HG02885 (cell line): ENCODE data around the gene GAS2.
"Not testable (repeated sequence)": the region's sequence is repeated elsewhere in the genome, so short reads cannot be mapped to it uniquely, and the experiment has no call there.

Experiments used
- ATAC-seq: cut with Tn5 transposase; IDR thresholded peaks from one replicate; pipeline ENCODE4 v1.9.1; 2021; ENCODE audit warnings: mild to moderate bottlenecking; ENCODE audit not compliant: unreplicated experiment, poor library complexity

The GAS2 gene

DNA sequence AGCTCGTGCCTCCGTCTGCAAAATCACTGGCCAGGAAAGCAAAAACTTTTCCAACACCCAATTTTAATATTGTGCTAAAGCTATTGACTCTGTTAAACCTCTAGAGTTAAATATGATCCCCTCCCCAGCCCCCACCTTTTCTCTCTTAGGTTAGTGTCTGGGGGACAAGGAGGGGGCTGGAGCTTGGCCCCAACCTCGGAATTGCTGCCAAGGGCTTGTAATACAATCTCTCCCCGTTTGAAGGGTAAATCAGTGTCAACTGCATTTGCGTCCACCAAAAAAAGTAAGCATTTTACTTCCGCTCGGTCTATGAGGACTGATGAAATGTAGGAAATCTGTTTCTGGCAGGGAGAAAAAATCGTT, at the start of gene GAS2:
TSS of gene GAS2 (plus strand) at position 287 of the 363 bp plus-strand sequence. CDS start 8,259 bp downstream, outside the sequence.
- ATAC-seq = peak; percentile 30

DNA sequence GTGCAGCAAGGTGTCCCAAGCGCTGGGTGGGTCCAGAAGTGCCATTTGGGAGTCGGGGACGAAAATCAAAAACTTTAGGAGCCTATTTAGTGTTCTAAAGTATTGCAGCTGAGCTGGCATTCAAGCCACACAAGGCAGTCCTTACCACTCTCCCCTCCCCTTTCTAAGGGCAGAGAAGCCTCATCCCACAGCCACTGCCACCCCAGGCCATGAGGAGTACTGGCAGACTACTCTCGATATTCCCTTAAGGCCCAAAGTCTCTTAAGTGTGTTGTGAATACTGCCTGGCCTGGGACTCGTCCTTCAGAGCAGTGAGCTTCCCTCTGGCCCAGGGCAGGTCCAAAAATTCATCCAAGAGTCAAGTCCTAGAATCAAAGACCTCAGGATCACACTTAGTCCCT, 48.5 kb upstream of the GAS2 start:
- ATAC-seq = no peak

DNA sequence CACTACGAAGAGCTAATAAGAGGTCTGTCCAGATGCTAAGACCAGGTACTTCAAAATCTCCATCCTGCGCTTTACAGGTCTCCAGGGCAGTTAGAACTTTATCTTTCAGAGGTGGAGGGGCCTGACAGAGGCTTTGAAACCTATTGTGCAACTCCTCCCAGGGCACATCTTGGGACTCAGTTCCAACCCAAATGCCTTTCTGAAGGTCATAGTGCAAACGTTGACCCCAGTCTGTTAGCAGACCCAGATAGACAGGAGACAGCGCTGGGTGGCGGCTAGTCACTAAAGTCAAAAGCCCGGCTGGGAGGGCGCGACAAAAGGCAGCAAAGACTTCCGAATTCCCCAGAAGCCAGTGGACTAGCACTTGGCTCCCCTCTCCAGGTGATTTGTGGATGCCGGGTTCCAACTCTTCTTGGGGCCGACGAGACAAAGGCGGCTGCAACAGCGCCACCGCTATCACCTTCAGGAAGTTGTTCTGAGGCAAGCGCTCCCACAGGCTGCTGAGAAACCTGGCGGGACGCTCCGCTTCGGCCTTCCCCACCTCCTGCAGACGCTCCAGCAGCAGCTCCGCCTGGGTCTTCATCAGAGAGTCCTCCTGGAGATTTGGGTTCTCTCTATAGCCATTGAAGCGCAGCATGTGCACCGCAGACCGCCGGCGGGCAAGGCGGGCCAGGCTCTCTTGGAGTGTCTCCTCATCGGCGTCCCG, 41.5 kb upstream of the GAS2 start:
- ATAC-seq = peak; percentile 65

DNA sequence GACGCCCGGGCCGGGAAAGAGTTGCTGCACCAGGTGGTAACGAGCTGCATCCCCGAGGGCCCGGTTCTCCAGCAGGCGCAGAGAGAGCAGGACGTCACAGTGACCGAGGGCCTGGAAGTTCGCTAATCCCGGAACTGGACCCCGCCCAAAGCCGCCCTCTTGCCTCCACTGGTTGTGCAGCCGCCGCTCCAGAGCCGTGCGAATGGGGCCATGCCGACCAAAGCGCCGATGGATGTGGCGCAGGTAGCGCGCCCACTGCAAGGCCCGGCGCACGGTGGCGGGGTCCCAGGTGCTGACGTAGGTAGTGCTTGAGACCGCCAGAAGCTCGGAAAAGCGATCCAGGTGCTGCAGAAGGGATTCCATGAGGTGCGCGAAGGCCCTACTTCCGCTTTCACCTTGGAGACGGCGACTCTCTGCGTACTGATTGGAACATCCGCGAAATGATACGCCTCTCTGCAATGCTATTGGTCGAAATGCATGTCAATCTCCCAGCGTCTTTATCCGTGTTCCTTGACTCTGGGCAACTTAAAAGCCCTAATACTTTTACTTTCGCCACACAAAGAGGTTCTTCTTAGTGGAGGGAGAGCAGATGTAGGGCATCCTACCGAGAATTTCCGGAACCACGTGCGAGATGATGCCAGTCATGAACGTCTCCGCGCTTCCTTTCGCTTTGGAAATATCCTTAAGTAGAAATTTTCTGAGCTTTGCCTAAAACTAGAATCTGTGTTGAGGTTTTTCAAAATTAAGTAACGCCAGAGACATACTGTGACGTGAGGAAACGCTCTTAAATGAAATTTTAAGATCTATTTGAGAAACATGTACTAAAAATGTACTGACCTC, 40.7 kb upstream of the GAS2 start, which contains the start of gene FANCF:
TSS of gene FANCF (minus strand) at position 376 of the 840 bp plus-strand sequence. CDS start at position 363, 13 bp downstream.
- ATAC-seq = peak; percentile 95

DNA sequence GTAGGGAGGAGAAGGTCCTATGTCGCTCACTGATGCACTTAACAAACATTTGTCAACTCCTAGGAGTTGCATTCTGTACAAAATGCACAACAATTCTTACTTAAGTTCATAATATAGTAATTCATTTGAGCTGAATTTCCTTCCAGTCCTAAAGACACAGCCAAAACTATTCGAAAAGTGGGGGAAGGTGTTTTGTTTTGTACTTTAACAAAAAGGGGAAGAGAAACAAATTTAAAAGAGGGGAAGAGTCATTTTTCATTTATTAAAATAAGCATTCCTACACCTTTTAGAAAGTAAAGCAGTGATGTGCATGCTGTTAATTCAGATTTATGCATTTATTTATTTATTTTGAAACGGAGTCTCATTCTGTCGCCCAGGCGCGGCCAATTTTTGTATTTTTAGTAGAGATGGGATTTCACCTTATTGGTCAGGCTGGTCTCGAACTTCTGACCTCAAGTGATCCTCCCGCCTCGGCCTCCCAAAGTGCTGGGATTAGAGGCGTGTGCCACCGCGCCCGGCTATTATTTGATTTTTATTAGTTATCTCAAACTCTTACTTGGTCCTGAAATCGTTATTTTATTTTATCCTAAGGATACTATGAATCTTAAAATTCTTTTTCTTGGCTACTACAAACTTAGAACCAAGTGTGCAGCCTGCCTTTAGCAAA, 39.7 kb upstream of the GAS2 start:
- ATAC-seq = no peak

DNA sequence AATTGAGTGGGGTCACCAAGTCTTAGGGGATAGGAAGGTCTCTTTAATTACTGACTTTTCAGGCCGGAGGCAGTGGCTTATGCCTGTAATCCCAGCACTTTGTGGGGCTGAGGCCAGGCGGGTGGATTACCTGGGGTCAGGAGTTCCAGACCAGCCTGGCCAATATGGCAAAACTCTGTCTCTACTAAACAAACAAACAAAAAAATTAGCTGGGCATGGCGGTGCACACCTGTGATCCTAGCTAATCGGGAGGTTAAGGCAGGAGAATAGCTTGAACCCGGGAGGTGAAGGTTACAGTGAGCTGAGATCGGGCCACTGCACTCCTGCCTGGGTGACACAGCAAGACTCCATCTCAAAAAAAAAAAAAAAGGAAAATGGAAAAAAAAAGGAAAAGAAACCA, 39.0 kb upstream of the GAS2 start:
- ATAC-seq = no peak

DNA sequence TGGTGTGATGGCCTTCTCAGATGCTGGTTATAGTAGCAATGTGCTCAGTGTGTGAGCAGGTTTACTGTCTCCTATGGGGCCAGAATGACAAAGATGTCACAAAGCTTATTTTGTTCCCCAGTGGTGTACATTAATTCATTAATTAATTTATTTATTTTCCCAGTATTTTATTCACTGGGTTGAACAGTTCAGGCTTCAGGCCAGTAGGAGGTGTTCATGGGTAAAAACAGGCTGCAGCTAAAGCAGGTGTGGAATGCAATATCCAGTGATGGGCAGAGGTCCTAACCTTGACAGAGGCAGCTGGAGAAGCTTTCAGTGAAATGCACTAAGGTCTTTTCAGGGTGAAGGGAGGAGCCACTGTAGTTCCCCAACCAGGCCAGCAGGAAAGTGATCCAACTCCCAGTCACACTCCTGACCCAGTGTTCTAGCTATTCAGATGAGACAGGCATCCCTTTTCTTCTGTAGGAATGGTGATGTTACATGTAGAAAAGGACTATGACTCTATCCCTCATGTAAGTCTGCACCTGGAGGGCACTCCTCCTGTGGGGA, 33.0 kb upstream of the GAS2 start:
- ATAC-seq = no peak

DNA sequence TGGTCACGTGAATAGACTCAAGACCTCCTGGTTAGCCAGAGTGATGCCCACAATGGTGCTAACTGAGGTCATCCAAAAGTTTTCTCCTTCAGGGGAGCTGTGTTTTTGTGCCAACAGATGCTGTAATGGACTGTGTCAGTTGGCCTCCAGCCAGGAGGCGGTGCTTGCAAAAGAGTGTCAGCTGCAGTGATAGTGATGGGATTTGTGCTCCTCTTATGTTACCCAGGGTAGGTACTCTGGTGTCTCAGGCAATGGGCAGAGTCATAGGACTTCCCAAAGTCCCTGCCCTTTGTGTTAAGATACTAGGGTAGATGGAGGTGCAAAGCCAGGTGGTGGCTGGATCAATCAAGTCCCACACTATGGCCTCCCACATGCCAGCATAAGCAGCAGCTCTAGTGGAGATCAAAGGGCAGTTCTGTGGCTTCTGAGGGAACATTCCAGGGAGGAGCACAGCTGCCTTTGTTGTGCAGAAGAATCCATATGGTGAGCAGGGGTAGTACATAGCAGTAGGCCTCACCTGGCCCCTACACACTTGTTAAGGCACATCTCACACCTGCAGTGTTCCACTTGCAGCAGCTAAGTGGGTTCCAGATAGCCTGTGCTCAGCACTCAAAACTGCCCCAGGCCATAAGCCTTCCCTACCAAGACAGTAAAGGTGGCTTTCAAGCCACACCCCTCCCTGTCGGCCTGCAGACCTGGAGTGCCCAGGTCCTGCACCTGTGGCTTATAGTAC, 31.3 kb upstream of the GAS2 start:
- ATAC-seq = no peak

DNA sequence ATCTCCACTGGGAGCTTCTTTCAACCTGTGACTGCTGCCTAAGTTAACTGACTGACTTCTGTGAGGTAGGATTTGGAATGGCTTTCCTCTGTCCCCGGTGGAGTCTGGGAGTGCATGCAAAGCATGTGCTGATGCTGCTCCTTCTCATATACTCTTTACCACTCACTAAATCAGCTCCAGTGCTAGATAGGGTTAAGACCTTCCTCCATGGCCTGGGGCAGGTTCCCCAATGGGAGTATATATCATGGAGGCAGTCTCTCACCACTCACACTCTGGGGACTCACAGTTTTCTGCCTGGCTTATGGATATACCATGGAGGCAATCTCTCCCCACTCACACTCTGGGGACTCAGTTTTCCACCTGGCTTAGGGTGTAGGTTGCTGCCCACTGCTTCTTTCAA, 30.7 kb upstream of the GAS2 start:
- ATAC-seq = no peak

DNA sequence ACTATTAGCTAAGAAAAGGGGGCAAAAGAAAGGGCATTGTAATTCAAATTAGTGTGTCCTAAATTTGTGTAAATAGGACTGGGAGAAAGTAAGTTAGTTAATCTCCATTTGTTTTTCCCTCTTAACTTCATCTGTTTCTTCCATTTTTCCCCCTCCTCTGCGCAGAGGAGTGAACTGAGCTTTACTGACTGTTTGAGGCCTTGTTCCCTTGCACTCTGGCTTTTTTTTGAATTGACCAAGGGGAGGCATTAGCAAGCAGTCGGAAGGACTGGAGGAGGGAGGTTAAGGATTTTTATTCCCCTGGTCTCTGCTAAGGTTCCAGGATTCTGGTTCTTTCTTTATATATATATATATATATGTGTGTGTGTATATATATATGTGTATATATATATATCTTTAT, 25.5 kb upstream of the GAS2 start:
- ATAC-seq = no peak

DNA sequence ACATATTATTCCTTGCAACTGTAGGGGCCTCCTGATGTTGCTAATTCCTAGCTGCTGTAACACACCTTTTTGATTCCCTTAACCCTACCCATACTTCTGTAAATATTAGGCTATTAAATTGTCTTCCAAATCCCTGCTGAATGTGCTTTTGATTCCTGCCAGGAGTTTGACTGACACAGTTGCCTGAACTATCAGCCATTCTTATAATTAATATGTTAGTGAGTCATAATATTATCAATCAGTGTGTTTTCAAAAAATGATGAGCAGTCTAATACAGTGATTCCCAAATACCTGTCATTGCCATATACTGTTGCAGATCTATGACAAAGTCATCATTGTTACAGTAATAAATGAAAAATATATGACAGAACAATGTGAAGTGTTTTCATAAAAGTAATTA, 24.9 kb upstream of the GAS2 start:
- ATAC-seq = no peak

DNA sequence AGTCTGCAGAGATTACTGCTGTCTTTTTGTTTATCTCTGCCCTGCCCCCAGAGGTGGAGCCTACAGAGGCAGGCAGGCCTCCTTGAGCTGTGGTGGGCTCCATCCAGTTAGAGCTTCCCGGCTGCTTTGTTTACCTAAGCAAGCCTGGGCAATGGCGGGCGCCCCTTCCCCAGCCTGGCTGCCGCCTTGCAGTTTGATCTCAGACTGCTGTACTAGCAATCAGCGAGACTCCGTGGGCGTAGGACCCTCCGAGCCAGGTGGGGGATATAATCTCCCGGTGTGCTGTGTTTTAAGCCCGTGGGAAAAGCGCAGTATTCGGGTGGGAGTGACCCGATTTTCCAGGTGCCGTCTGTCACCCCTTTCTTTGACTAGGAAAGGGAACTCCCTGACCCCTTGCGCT, 14.1 kb upstream of the GAS2 start:
- not testable (repeated sequence) for ATAC-seq

DNA sequence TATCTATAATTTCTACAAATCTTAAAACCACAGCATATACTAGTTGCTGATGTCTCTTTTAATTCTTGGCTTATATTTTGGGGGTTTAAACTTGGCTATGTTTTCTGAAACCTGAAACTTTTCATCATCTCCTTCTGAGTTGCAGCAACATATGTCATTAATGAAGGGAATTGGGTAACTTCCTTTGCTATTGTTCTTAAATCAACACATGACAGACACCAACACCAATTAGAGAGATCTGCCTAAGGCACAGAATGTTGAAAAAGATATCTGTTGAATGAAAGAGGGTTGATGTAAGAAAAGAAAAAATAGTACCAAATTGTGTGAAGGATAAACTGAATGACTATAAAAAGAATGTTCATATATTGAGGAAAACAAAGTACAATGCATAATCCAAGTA, 10.3 kb upstream of the GAS2 start:
- no peak for ATAC-seq

DNA sequence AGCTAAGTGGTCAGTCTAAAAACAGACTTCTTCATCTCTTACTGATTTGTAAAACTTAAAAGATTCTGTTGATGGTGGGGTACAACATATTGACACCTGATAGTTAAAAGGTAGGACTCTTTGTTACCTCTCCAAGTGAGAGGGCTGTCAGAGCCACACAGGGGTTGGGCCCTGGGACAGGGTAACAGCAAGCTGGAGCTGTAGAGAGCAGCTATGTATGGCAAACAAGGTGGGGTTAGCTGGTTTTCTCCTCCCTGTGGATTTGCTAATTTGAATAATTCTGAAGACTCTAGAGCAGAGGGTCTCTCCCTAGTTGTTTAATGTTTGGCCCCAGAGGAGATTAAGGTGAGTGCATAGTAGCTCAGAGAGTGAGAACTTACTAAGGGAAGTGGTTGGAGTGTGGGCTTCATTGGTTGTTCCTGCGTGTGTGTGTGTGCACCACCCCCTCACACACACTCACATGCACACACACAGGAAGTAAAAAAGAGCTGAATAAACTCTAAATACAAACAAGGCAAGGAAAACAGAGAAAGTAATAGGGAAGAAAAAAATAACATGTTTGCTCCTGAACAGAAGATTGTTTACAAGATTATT, 9.2 kb upstream of the GAS2 start:
- ATAC-seq = peak; percentile 96

DNA sequence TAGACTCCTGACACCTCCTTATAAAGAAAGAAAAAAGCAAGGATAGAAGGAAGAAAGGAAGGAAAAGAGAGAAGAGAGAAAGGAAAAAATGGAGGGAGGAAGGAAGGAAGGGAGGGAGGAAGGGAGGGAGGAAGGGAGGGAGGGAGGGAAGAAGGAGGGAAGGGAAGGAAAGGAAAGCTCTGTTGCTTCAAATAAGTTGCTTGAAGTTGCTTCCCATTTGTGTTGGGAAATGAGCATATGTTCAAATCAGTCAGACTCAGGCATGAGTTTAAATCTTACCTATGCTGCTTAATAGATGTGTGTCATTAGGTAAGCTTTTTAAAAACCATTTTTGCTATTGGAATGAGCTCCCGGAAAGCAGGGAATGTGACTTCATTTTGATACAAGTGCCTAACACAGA, 6.6 kb upstream of the GAS2 start:
- no peak for ATAC-seq

DNA sequence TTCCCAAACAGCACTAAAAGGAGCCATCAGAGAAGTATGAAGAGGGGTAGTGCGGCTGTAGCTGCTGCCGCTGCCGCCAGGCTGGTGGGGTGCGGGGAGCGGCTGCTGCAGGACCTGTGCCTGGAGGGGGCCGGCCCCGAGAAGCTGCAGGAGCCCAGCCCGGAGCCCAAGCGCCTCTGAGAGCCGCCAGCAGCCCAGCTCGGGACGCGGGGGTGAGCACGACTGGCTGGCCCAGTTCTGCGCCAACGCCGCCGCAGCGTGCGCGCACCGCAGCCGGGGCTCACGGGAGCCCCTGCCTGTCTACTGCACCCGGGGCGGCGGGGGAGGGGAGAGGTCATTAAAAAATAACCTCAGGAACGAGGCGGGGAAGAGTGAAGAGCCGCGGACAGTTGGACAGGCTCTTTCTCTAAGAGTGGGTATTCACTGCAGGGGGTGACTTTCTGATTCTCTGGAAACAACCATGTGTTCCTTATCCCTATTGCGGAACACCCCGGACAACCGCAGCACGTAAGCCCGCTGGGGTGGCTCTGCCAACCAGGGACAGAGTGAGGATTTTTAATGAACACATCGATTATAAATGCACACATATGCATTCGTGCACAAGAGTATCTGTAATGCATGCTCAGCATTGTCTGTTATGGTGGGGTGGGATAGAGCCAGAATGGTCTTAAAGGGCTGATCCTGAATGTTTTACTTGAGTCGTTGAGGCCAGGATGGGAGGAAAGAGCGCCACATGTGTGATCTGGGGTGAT, 453 bp downstream of the GAS2 start:
- peak; percentile 65 for ATAC-seq

DNA sequence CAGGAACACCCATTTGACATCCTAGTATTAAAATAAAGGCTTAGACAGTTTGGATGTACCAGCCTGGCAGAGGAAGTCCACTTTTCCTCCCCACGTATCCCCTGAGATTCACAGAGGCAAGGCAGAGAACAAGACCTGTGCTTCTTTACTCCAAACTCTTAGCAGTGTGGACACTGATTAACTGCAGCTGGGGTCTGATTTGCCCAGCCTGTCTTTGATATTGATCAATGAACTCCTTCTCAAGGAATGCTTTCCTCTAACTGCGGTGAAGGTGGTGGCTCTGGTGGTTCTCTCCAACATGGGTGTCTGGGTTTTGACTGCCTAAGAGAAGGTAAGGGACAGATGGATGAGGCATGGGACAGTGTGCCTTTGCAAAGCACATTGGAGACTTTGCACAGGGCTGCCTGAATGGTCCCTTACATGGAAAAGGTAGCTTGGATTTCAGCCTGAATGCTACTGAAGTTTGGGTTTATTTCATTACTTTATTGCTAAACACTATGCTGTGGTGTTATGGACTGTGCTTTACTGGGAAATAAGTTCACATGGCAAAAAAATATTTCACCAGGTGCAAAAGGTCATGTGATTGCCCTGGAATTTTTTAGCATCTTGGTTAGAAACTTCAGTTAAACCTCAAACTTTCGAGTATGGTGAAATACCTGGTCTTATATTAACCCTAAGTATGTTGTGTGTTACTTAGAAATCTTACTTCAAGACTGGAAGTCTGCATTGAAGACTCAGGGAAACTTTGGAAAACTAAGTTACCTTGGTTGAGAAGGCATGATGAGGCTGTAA, 1.8 kb downstream of the GAS2 start:
- ATAC-seq = peak; percentile 28

DNA sequence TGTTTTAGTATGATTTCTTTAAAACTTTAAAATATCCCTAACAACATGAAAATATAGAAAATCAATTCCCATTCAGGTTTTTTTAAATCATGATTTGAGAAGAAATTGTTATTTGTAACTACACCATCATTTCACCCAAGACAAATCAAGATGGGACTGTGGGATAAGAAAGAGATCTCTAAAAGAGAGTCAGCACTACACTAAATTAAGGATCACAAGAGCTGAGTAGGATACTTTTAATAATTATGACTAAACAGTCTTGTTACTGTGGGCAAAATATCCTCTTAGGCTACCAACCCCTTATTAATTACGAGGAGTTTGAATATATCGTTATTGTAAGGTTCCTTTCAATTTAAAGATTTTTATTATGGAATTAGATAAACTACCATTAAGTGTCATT, 3.0 kb downstream of the GAS2 start:
- ATAC-seq = no peak
